ENCODE measurements around the gene NFATC3.
"Not testable (repeated sequence)": the region's sequence is repeated elsewhere in the genome, so short reads cannot be mapped to it uniquely, and the experiment has no call there.

The NFATC3 gene

GRCh38 chr16:68133000-68133399, 47.8 kb downstream of the NFATC3 start:
- H3K36me3 ChIP-seq (ENCODE audit: insufficient read depth, low read length); H3K9me3 ChIP-seq (ENCODE audit: control insufficient read depth, insufficient read depth, low read length); H3K4me1 ChIP-seq (ENCODE audit: insufficient read depth, low read length); H3K9ac ChIP-seq (ENCODE audit: low read depth, low read length): not testable (repeated sequence)

- no peaks in the 10 kb centered on the region for H3K36me3 ChIP-seq (ENCODE audit: insufficient read depth, low read length)
- H3K9me3 ChIP-seq (ENCODE audit: control insufficient read depth, insufficient read depth, low read length) = no peaks in the 10 kb centered on the region
- H3K9ac ChIP-seq (ENCODE audit: low read depth, low read length) = no peak overlapping the region
- H3K4me1 ChIP-seq (ENCODE audit: insufficient read depth, low read length) = no peaks in the 10 kb centered on the region
Measured at GRCh38 chr16:68134644-68135043, 49.5 kb downstream of the NFATC3 start.

- no peaks in the 10 kb centered on the region for H3K9me3 ChIP-seq (ENCODE audit: control insufficient read depth, insufficient read depth, low read length)
- no peaks in the 10 kb centered on the region for H3K36me3 ChIP-seq (ENCODE audit: insufficient read depth, low read length)
- H3K9ac ChIP-seq (ENCODE audit: low read depth, low read length) = no peak overlapping the region
- H3K4me1 ChIP-seq (ENCODE audit: insufficient read depth, low read length) = no peaks in the 10 kb centered on the region
Measured at GRCh38 chr16:68136515-68136914, 51.3 kb downstream of the NFATC3 start.

GRCh38 chr16:68144008-68144407, 58.8 kb downstream of the NFATC3 start:
- H3K9ac ChIP-seq (ENCODE audit: low read depth, low read length) = no peak overlapping the region
- H3K4me1 ChIP-seq (ENCODE audit: insufficient read depth, low read length) = no peaks in the 10 kb centered on the region
- H3K36me3 ChIP-seq (ENCODE audit: insufficient read depth, low read length) = no peaks in the 10 kb centered on the region
- H3K9me3 ChIP-seq (ENCODE audit: control insufficient read depth, insufficient read depth, low read length) = no peaks in the 10 kb centered on the region

- no peaks in the 10 kb centered on the region for H3K4me1 ChIP-seq (ENCODE audit: insufficient read depth, low read length)
- H3K36me3 ChIP-seq (ENCODE audit: insufficient read depth, low read length) = no peaks in the 10 kb centered on the region
- no peaks in the 10 kb centered on the region for H3K9me3 ChIP-seq (ENCODE audit: control insufficient read depth, insufficient read depth, low read length)
- H3K9ac ChIP-seq (ENCODE audit: low read depth, low read length) = no peak overlapping the region
Measured at GRCh38 chr16:68146585-68146984, 61.4 kb downstream of the NFATC3 start.

- Histone ChIP-seq H3K9ac (ENCODE audit: low read depth, low read length) (no peak overlapping the region), H3K4me1 (ENCODE audit: insufficient read depth, low read length) (no peaks in the 10 kb centered on the region), H3K9me3 (ENCODE audit: control insufficient read depth, insufficient read depth, low read length) (no peaks in the 10 kb centered on the region), H3K36me3 (ENCODE audit: insufficient read depth, low read length) (no peaks in the 10 kb centered on the region)
Measured at GRCh38 chr16:68147444-68147843, 62.3 kb downstream of the NFATC3 start.

- H3K36me3 ChIP-seq (ENCODE audit: insufficient read depth, low read length) = no peaks in the 10 kb centered on the region
- no peak overlapping the region for H3K9ac ChIP-seq (ENCODE audit: low read depth, low read length)
- H3K9me3 ChIP-seq (ENCODE audit: control insufficient read depth, insufficient read depth, low read length) = no peaks in the 10 kb centered on the region
- H3K4me1 ChIP-seq (ENCODE audit: insufficient read depth, low read length) = no peaks in the 10 kb centered on the region
Measured at GRCh38 chr16:68149596-68149995, 64.4 kb downstream of the NFATC3 start.

GRCh38 chr16:68155425-68155824, 70.3 kb downstream of the NFATC3 start:
- Histone ChIP-seq H3K9ac (ENCODE audit: low read depth, low read length) (no peak overlapping the region), H3K36me3 (ENCODE audit: insufficient read depth, low read length) (no peaks in the 10 kb centered on the region), H3K4me1 (ENCODE audit: insufficient read depth, low read length) (no peaks in the 10 kb centered on the region), H3K9me3 (ENCODE audit: control insufficient read depth, insufficient read depth, low read length) (no peaks in the 10 kb centered on the region)

GRCh38 chr16:68162413-68162812, 77.2 kb downstream of the NFATC3 start:
- Histone ChIP-seq H3K36me3 (ENCODE audit: insufficient read depth, low read length) (no peaks in the 10 kb centered on the region), H3K4me1 (ENCODE audit: insufficient read depth, low read length) (no peaks in the 10 kb centered on the region), H3K9ac (ENCODE audit: low read depth, low read length) (no peak overlapping the region), H3K9me3 (ENCODE audit: control insufficient read depth, insufficient read depth, low read length) (no peaks in the 10 kb centered on the region)

- H3K36me3 ChIP-seq (ENCODE audit: insufficient read depth, low read length); H3K9me3 ChIP-seq (ENCODE audit: control insufficient read depth, insufficient read depth, low read length); H3K4me1 ChIP-seq (ENCODE audit: insufficient read depth, low read length); H3K9ac ChIP-seq (ENCODE audit: low read depth, low read length): not testable (repeated sequence)
Measured at GRCh38 chr16:68163275-68163674, 78.1 kb downstream of the NFATC3 start.

- Histone ChIP-seq H3K4me1 (ENCODE audit: insufficient read depth, low read length) (no peaks in the 10 kb centered on the region), H3K9ac (ENCODE audit: low read depth, low read length) (no peak overlapping the region), H3K36me3 (ENCODE audit: insufficient read depth, low read length) (no peaks in the 10 kb centered on the region), H3K9me3 (ENCODE audit: control insufficient read depth, insufficient read depth, low read length) (no peaks in the 10 kb centered on the region)
Measured at GRCh38 chr16:68166264-68166663, 81.1 kb downstream of the NFATC3 start.

GRCh38 chr16:68179196-68179795, 94.1 kb downstream of the NFATC3 start:
- Histone ChIP-seq H3K9me3 (ENCODE audit: control insufficient read depth, insufficient read depth, low read length) (no peaks in the 10 kb centered on the region), H3K4me1 (ENCODE audit: insufficient read depth, low read length) (no peaks in the 10 kb centered on the region), H3K9ac (ENCODE audit: low read depth, low read length) (no peak overlapping the region), H3K36me3 (ENCODE audit: insufficient read depth, low read length) (peaks cover 6% of the 10 kb centered on the region; the same call in 1 of the 2 replicates)

GRCh38 chr16:68179855-68180254, 94.7 kb downstream of the NFATC3 start:
- no peaks in the 10 kb centered on the region for H3K9me3 ChIP-seq (ENCODE audit: control insufficient read depth, insufficient read depth, low read length)
- no peaks in the 10 kb centered on the region for H3K4me1 ChIP-seq (ENCODE audit: insufficient read depth, low read length)
- no peak overlapping the region for H3K9ac ChIP-seq (ENCODE audit: low read depth, low read length)
- peaks cover 6% of the 10 kb centered on the region; the same call in 1 of the 2 replicates for H3K36me3 ChIP-seq (ENCODE audit: insufficient read depth, low read length)

GRCh38 chr16:68183046-68183445, 97.9 kb downstream of the NFATC3 start:
- Histone ChIP-seq H3K36me3 (ENCODE audit: insufficient read depth, low read length) (peaks cover 6% of the 10 kb centered on the region; the same call in 1 of the 2 replicates), H3K9me3 (ENCODE audit: control insufficient read depth, insufficient read depth, low read length) (0 out of 2 replicates have a peak, but pooled peaks cover 4% of the 10 kb centered on the region), H3K4me1 (ENCODE audit: insufficient read depth, low read length) (no peaks in the 10 kb centered on the region), H3K9ac (ENCODE audit: low read depth, low read length) (no peak overlapping the region)

- Histone ChIP-seq H3K9ac (ENCODE audit: low read depth, low read length) (no peak overlapping the region), H3K9me3 (ENCODE audit: control insufficient read depth, insufficient read depth, low read length) (0 out of 2 replicates have a peak, but pooled peaks cover 4% of the 10 kb centered on the region), H3K36me3 (ENCODE audit: insufficient read depth, low read length) (peaks cover 3% of the 10 kb centered on the region; the same call in 1 of the 2 replicates), H3K4me1 (ENCODE audit: insufficient read depth, low read length) (no peaks in the 10 kb centered on the region)
Measured at GRCh38 chr16:68186877-68187276, 101.7 kb downstream of the NFATC3 start.

Measured in ES-I3 (cell line).